NCI-H510A (cell line): ENCODE data around the gene NFS1.
A peak's percentile ranks its signal among the peaks of the same experiment; 100 is the strongest.

Experiments
- DNase-seq: peaks from one replicate; lab custom pipeline; 2025; lab: John Stamatoyannopoulos, UW

Gene NFS1

GRCh38 chr20:35673884-35674283 lies 25.3 kb downstream of the NFS1 start:
- no peak for DNase-seq

GRCh38 chr20:35669681-35670080 lies 29.5 kb downstream of the NFS1 start:
- no peak for DNase-seq

- DNase-seq, result no peak
These were observed 29.9 kb downstream of the NFS1 start for GRCh38 chr20:35669221-35669620.

- DNase-seq, result no peak
These were observed 33.2 kb downstream of the NFS1 start for GRCh38 chr20:35665949-35666288.

- peak; percentile 90 for DNase-seq
These were observed 34.5 kb downstream of the NFS1 start, which contains the start of the genes CPNE1 and RBM12 for GRCh38 chr20:35664466-35665206. Gene CPNE1 (minus strand): TSS chr20:35664900. CDS start chr20:35632923, 31,977 bp downstream. Gene RBM12 (minus strand): TSS chr20:35664900. CDS start chr20:35655322, 9,578 bp downstream.

GRCh38 chr20:35663516-35664465 lies 35.4 kb downstream of the NFS1 start:
- peak; percentile 15 for DNase-seq

- DNase-seq, result no peak
These were observed 36.6 kb downstream of the NFS1 start for GRCh38 chr20:35662551-35662950.

GRCh38 chr20:35661908-35662307 lies 37.2 kb downstream of the NFS1 start:
- DNase-seq, result no peak

GRCh38 chr20:35661053-35661452 lies 38.1 kb downstream of the NFS1 start:
- DNase-seq, result no peak

GRCh38 chr20:35660122-35660937 lies 38.8 kb downstream of the NFS1 start:
- DNase-seq, result no peak

GRCh38 chr20:35657271-35657670 lies 41.9 kb downstream of the NFS1 start:
- no peak for DNase-seq

- DNase-seq, result no peak
These were observed 44.7 kb downstream of the NFS1 start for GRCh38 chr20:35654415-35654814.

- DNase-seq, result no peak
These were observed 45.3 kb downstream of the NFS1 start for GRCh38 chr20:35653893-35654292.

- no peak for DNase-seq
These were observed 45.8 kb downstream of the NFS1 start for GRCh38 chr20:35653430-35653734.

- no peak for DNase-seq
These were observed 46.3 kb downstream of the NFS1 start for GRCh38 chr20:35652641-35653429.

- DNase-seq, result no peak
These were observed 47.2 kb downstream of the NFS1 start for GRCh38 chr20:35651958-35652357.

GRCh38 chr20:35650632-35651031 lies 48.5 kb downstream of the NFS1 start:
- no peak for DNase-seq

GRCh38 chr20:35648836-35649235 lies 50.3 kb downstream of the NFS1 start:
- no peak for DNase-seq

- no peak for DNase-seq
These were observed 54.3 kb downstream of the NFS1 start for GRCh38 chr20:35644806-35645205.

- DNase-seq, result no peak
These were observed 56.1 kb downstream of the NFS1 start for GRCh38 chr20:35643045-35643444.

GRCh38 chr20:35641743-35642142 lies 57.4 kb downstream of the NFS1 start:
- DNase-seq, result no peak

GRCh38 chr20:35640724-35641123 lies 58.4 kb downstream of the NFS1 start:
- no peak for DNase-seq
